Fibroblast of skin of abdomen (primary cell): ENCODE results near the gene ZNF800. TPM values are rescaled to one million over a fixed set of nuclear protein-coding genes. Genes with fewer than 3 reads are reported as not detected.
"Not testable (repeated sequence)": the region's sequence is repeated elsewhere in the genome, so short reads cannot be mapped to it uniquely, and the experiment has no call there.

Source experiments
- DNase-seq: peaks from one replicate; pipeline ENCODE4 v3.0.0-alpha.2; 2013
- polyA plus RNA-seq, 2 experiments: library from polyadenylated mRNA; unstranded; fragments of 120-200 nt; gene quantifications; one replicate each; pipeline ENCODE4 v1.2.1, GENCODE V29; 2013; ENCODE audit not compliant: insufficient read length in 2 of 2

ZNF800 gene
- polyA plus RNA-seq (2013, experiment 1 of 2; ENCODE audit: insufficient read length), result 11.3 TPM
- 10.6 TPM for polyA plus RNA-seq (2013, experiment 2 of 2; ENCODE audit: insufficient read length)

GRCh38 chr7:127392566-127393367 lies at the start of gene ZNF800:
TSS of gene ZNF800 (minus strand) at chr7:127392708. CDS start at chr7:127391557, 1,151 bp downstream.
- DNase-seq, result peak; percentile 87

GRCh38 chr7:127440206-127440605 lies 47.7 kb upstream of the ZNF800 start:
- DNase-seq, result no peak

GRCh38 chr7:127438836-127439235 lies 46.3 kb upstream of the ZNF800 start:
- DNase-seq, result peak; percentile 21

- peak; percentile 83 for DNase-seq
Observed at GRCh38 chr7:127437837-127438236, 45.3 kb upstream of the ZNF800 start.

- DNase-seq, result no peak
Observed at GRCh38 chr7:127437241-127437640, 44.7 kb upstream of the ZNF800 start.

- DNase-seq, result not testable (repeated sequence)
Observed at GRCh38 chr7:127429281-127429680, 36.8 kb upstream of the ZNF800 start.

GRCh38 chr7:127419196-127419595 lies 26.7 kb upstream of the ZNF800 start:
- no peak for DNase-seq

GRCh38 chr7:127418459-127418858 lies 26.0 kb upstream of the ZNF800 start:
- DNase-seq, result no peak

- DNase-seq, result no peak
Observed at GRCh38 chr7:127417346-127417745, 24.8 kb upstream of the ZNF800 start.

- DNase-seq, result no peak
Observed at GRCh38 chr7:127415060-127415742, 22.7 kb upstream of the ZNF800 start.

- no peak for DNase-seq
Observed at GRCh38 chr7:127413962-127414361, 21.5 kb upstream of the ZNF800 start.

GRCh38 chr7:127413326-127413725 lies 20.8 kb upstream of the ZNF800 start:
- DNase-seq, result no peak

GRCh38 chr7:127411176-127411575 lies 18.7 kb upstream of the ZNF800 start:
- no peak for DNase-seq

GRCh38 chr7:127409629-127410028 lies 17.1 kb upstream of the ZNF800 start:
- peak; percentile 13 for DNase-seq

- no peak for DNase-seq
Observed at GRCh38 chr7:127404286-127405072, 12.0 kb upstream of the ZNF800 start.

GRCh38 chr7:127396184-127396583 lies 3.7 kb upstream of the ZNF800 start:
- peak; percentile 1 for DNase-seq

GRCh38 chr7:127395104-127395503 lies 2.6 kb upstream of the ZNF800 start:
- not testable (repeated sequence) for DNase-seq

GRCh38 chr7:127393368-127394058 lies 1.0 kb upstream of the ZNF800 start:
- peak; percentile 18 for DNase-seq

GRCh38 chr7:127392182-127392565 lies 334 bp downstream of the ZNF800 start:
- peak; percentile 63 for DNase-seq

- DNase-seq, result peak; percentile 14
Observed at GRCh38 chr7:127391591-127392181, 822 bp downstream of the ZNF800 start.

- DNase-seq, result no peak
Observed at GRCh38 chr7:127390817-127391590, 1.5 kb downstream of the ZNF800 start.
